ENCODE data around the gene IGLL1.

DNA sequence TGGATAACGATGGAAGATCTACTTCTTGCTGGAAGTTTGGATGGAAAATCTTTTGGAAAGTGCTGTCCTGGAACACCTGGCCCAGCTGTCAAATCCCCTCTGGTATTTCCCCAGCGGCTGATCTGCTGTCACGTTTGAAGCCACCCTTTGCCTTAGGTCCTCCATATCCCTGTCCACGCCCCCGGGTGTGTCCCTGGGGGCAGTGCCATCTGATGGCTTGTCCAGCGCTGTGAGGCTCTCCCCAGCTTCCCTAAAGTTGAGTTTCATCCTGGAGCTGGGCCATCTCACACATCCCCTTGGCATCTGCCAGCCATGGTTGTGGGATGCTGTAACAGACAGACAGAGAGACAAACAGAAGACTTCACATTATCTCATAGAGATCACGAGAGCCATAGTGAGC lies 3.1 kb upstream of the IGLL1 start:
- no peak for TF ChIP-seq CTCF (IDR thresholded peaks at IDR 0.05)
- TF ChIP-seq POLR2A (IDR thresholded peaks at IDR 0.05), result no peak
